Measurements from ENCODE around the gene CACNG5.

DNA sequence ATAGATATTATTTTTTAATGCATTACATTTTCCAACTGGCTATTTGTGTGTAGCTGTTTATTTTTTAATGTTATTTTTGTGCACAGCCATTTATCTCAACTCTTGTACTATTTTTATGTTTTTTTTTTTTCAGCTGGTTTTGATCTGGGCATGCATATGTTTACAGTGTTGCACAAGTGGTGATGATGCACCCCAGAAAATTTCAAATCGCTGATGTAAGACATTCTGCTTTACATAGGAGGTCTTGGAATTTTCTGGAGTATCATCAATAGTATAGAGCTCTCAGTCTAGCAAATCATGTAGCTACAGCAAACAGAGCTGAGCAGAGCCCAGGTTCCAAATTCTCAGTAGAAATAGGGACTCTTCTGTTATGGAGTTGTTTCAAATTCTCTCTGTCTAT lies 30.2 kb downstream of the CACNG5 start:
- TF ChIP-seq, protein P1, sequence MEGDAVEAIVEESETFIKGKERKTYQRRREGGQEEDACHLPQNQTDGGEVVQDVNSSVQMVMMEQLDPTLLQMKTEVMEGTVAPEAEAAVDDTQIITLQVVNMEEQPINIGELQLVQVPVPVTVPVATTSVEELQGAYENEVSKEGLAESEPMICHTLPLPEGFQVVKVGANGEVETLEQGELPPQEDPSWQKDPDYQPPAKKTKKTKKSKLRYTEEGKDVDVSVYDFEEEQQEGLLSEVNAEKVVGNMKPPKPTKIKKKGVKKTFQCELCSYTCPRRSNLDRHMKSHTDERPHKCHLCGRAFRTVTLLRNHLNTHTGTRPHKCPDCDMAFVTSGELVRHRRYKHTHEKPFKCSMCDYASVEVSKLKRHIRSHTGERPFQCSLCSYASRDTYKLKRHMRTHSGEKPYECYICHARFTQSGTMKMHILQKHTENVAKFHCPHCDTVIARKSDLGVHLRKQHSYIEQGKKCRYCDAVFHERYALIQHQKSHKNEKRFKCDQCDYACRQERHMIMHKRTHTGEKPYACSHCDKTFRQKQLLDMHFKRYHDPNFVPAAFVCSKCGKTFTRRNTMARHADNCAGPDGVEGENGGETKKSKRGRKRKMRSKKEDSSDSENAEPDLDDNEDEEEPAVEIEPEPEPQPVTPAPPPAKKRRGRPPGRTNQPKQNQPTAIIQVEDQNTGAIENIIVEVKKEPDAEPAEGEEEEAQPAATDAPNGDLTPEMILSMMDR (IDR thresholded peaks at IDR 0.05): no peak
- no peak for TF ChIP-seq POLR2A (IDR thresholded peaks at IDR 0.05)
